HG03354 (cell line): ENCODE measurements around the gene PBX1.
A peak's percentile ranks its signal among the peaks of the same experiment; 100 is the strongest.

Experiments used
- ATAC-seq: cut with Tn5 transposase; IDR thresholded peaks from one replicate; pipeline ENCODE4 v1.9.1; 2021; ENCODE audit warnings: mild to moderate bottlenecking; ENCODE audit not compliant: unreplicated experiment, poor library complexity, severe bottlenecking

Gene PBX1

GRCh38 chr1:164786980-164787833 is 228.2 kb downstream of the PBX1 start:
- peak; percentile 99 for ATAC-seq

GRCh38 chr1:164787834-164788231 is 228.8 kb downstream of the PBX1 start:
- no peak for ATAC-seq

- ATAC-seq = no peak
These were observed 231.1 kb downstream of the PBX1 start for GRCh38 chr1:164790081-164790480.

GRCh38 chr1:164792410-164793004 is 233.5 kb downstream of the PBX1 start:
- ATAC-seq = no peak

GRCh38 chr1:164794356-164794755 is 235.4 kb downstream of the PBX1 start:
- no peak for ATAC-seq

GRCh38 chr1:164796916-164797315 is 237.9 kb downstream of the PBX1 start:
- ATAC-seq = no peak

- no peak for ATAC-seq
These were observed 242.3 kb downstream of the PBX1 start for GRCh38 chr1:164801246-164801731.

- no peak for ATAC-seq
These were observed 243.0 kb downstream of the PBX1 start for GRCh38 chr1:164801791-164802502.

- no peak for ATAC-seq
These were observed 243.7 kb downstream of the PBX1 start for GRCh38 chr1:164802529-164803282.

GRCh38 chr1:164803366-164803765 is 244.4 kb downstream of the PBX1 start:
- no peak for ATAC-seq

GRCh38 chr1:164804366-164804765 is 245.4 kb downstream of the PBX1 start:
- no peak for ATAC-seq

GRCh38 chr1:164805399-164805798 is 246.4 kb downstream of the PBX1 start:
- ATAC-seq = no peak

GRCh38 chr1:164806531-164806930 is 247.5 kb downstream of the PBX1 start:
- no peak for ATAC-seq

- no peak for ATAC-seq
These were observed 254.8 kb downstream of the PBX1 start for GRCh38 chr1:164813776-164814175.

GRCh38 chr1:164821648-164822047 is 262.7 kb downstream of the PBX1 start:
- ATAC-seq = no peak

- no peak for ATAC-seq
These were observed 264.7 kb downstream of the PBX1 start for GRCh38 chr1:164823486-164824279.

GRCh38 chr1:164824542-164824941 is 265.6 kb downstream of the PBX1 start:
- ATAC-seq = no peak

GRCh38 chr1:164830628-164831027 is 271.6 kb downstream of the PBX1 start:
- ATAC-seq = no peak

GRCh38 chr1:164834641-164835040 is 275.7 kb downstream of the PBX1 start:
- ATAC-seq = no peak
